ENCODE data around the gene PHC3.

The PHC3 gene

GRCh38 chr3:170047133-170047404, 134.5 kb downstream of the PHC3 start:
- ChIA-PET CTCF (no interaction called here), POLR2A (ENCODE audit: low non-redundant PET) (no interaction called here)
- no peak overlapping the region for H3K27ac ChIP-seq

GRCh38 chr3:170046269-170047132, 135.0 kb downstream of the PHC3 start:
- ChIA-PET POLR2A (ENCODE audit: low non-redundant PET) (no interaction called here), CTCF (interaction anchor here (1.3 kb wide), 1 partner anchor 12 kb away, joined by 5 read pairs; no protein-coding TSS in a partner anchor)
- DNase-seq (ENCODE audit: low spot score), result no peak
- no peak overlapping the region for H3K27ac ChIP-seq
- no peak for TF ChIP-seq CTCF (conservative IDR thresholded peaks at IDR 0.05; ENCODE audit: low read depth)

More at GRCh38 chr3:170047133-170047404, 134.5 kb downstream of the PHC3 start:
- DNase-seq (ENCODE audit: low spot score), result no peak
- no peak for TF ChIP-seq CTCF (conservative IDR thresholded peaks at IDR 0.05; ENCODE audit: low read depth)

GRCh38 chr3:170044795-170045244, 136.7 kb downstream of the PHC3 start:
- POLR2A ChIA-PET (ENCODE audit: low non-redundant PET), result no interaction called here
- no peak for DNase-seq (ENCODE audit: low spot score)
- no peak overlapping the region for H3K27ac ChIP-seq
- TF ChIP-seq CTCF (conservative IDR thresholded peaks at IDR 0.05; ENCODE audit: low read depth), result no peak
- CTCF ChIA-PET, result interaction anchor here (1.3 kb wide), 1 partner anchor 10 kb away, joined by 5 read pairs; no protein-coding TSS in a partner anchor

GRCh38 chr3:170044271-170044670, 137.3 kb downstream of the PHC3 start:
- DNase-seq (ENCODE audit: low spot score), result no peak
- CTCF ChIA-PET, result no interaction called here
- TF ChIP-seq CTCF (conservative IDR thresholded peaks at IDR 0.05; ENCODE audit: low read depth), result no peak
- POLR2A ChIA-PET (ENCODE audit: low non-redundant PET), result no interaction called here
- no peak overlapping the region for H3K27ac ChIP-seq

GRCh38 chr3:170043506-170043905, 138.0 kb downstream of the PHC3 start:
- CTCF ChIA-PET, result interaction anchor here (0.6 kb wide), 1 partner anchor 1091 kb away, joined by 3 read pairs; no protein-coding TSS in a partner anchor
- H3K27ac ChIP-seq, result no peak overlapping the region

GRCh38 chr3:170040418-170040817, 141.1 kb downstream of the PHC3 start:
- CTCF ChIA-PET, result interaction anchor here (0.7 kb wide), 1 partner anchor 9 kb away, joined by 3 read pairs; no protein-coding TSS in a partner anchor

More at GRCh38 chr3:170043506-170043905, 138.0 kb downstream of the PHC3 start:
- POLR2A ChIA-PET (ENCODE audit: low non-redundant PET), result no interaction called here
- TF ChIP-seq CTCF (conservative IDR thresholded peaks at IDR 0.05; ENCODE audit: low read depth), result no peak
- DNase-seq (ENCODE audit: low spot score), result no peak

More at GRCh38 chr3:170040418-170040817, 141.1 kb downstream of the PHC3 start:
- no peak overlapping the region for H3K27ac ChIP-seq
- no peak for DNase-seq (ENCODE audit: low spot score)
- POLR2A ChIA-PET (ENCODE audit: low non-redundant PET), result no interaction called here
- TF ChIP-seq CTCF (conservative IDR thresholded peaks at IDR 0.05; ENCODE audit: low read depth), result no peak

Data from RWPE1 (cell line).